HuH-7.5 (cell line): Measurements from ENCODE around the gene MYL10.
"Not testable (repeated sequence)": the region's sequence is repeated elsewhere in the genome, so short reads cannot be mapped to it uniquely, and the experiment has no call there.

Source experiments
- DNase-seq: peaks from one replicate; pipeline ENCODE4 v3.0.0; 2011; ENCODE audit warnings: low spot score

MYL10 gene

DNA sequence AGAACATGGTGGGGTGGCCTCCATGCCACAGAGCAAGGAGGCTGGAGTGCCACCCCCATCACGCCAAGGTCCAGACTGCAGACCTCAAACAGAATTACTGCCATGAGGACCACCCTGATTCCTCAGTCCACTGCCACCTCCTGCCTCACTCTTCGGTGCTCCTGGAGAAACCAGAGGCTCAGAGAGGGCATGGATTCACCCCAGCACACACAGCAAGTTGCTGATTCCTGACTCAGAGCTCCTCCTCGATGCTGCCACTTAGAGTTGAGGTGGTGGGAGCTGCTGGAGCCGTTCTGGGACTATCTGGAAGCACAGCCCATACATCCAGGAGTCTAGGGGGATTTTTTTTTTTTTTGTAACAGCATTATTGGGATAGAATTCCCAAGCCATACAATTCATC, 22.0 kb upstream of the MYL10 start:
- DNase-seq = no peak

DNA sequence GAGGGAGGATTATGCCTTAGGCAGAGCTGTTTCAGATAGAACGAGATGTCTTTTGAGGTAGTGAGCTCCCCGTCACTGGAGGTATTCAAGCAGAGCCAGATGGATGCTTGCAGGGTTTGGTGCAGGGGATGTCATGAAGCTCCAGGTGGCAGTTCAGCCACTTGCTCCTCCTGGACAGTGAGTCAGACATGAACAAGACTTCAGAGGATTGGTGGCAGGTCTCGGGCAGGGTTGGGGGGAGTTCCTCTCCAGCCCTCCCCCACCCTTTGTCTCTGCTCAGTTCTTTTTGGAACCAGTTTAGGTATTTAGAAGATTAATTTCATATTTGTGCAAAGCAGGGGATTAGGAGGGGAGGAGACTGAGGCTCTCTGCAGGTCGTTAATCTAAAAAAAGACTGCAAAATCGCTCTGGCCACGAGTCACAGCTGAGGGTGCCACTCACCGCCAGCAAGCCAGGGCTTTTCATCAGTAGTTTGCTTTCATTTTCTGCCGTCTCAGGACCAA, 21.5 kb upstream of the MYL10 start:
- no peak for DNase-seq

DNA sequence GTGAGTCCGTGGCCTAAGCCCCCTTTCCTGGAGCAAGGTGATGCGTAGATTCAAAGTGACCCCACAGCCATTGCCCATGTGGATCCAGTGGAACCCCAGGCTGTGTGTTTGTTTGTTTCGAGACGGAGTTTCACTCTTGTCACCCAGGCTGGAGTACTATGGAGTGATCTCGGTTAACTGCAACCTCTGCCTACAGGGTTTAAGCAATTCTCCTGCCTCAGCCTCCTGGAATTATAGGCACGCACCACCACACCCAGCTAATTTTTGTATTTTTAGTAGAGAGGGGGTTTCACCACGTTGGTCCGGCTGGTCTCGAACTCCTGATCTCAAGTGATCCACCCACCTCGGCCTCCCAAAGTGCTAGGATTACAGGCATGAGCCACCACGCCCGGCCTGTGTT, 18.8 kb upstream of the MYL10 start:
- not testable (repeated sequence) for DNase-seq

DNA sequence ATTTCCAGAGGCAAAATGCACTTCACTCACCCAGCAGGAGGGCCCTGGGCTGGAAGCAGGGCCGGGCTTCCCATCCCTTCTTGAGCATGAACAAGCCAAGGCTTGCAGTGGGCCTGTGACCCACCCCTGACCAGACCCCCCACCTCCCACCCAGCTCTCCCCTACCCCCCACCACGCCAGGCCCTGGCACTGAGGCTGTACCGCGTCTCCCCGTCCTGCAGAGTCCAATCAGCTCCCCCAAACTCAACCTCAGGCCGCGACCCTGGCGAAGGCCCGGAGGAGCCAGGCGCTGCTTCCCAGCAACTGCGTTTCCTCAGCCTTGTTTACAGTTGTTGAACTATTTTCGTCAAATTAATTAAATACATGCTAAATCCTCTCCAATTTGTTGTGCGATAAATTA, 16.9 kb upstream of the MYL10 start:
- no peak for DNase-seq

DNA sequence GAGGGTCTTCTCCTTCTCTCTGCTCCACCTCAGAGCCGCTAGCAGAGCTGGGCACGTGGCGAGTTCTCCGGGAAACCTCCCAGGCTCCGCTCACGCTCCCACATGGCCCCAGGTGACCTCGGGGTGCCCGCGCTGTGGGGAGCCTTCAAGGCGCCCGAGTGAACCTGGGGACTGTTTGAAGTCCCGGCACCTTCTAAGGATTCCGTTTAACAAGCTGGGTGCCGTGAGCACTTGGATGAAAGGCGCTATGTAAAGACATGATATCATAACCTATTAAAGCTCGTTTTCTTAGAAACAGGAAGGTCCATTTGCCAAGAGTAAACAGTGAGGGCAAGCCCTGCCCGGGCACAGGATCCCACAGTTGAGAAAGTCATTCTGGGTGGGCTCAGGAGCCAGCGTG, 15.8 kb upstream of the MYL10 start:
- DNase-seq = no peak

DNA sequence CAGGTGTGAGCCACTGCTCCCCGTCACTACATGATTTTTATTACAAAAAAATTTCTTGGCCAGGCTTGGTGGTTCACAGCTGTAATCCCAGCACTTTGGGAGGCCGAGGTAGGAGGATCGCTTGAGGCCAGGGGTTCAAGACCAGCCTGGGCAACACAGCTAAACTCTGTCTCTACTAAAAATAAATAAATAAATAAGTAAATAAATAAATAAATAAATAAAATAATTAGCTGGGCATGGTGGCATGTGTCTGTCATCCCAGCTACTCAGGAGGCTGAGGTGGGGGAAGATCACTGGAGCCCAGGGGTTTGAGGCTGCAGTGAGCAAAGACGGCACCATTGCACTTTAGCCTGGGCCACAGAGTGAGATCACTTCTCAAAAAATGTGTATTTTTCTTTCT, 10.0 kb upstream of the MYL10 start:
- DNase-seq = not testable (repeated sequence)

DNA sequence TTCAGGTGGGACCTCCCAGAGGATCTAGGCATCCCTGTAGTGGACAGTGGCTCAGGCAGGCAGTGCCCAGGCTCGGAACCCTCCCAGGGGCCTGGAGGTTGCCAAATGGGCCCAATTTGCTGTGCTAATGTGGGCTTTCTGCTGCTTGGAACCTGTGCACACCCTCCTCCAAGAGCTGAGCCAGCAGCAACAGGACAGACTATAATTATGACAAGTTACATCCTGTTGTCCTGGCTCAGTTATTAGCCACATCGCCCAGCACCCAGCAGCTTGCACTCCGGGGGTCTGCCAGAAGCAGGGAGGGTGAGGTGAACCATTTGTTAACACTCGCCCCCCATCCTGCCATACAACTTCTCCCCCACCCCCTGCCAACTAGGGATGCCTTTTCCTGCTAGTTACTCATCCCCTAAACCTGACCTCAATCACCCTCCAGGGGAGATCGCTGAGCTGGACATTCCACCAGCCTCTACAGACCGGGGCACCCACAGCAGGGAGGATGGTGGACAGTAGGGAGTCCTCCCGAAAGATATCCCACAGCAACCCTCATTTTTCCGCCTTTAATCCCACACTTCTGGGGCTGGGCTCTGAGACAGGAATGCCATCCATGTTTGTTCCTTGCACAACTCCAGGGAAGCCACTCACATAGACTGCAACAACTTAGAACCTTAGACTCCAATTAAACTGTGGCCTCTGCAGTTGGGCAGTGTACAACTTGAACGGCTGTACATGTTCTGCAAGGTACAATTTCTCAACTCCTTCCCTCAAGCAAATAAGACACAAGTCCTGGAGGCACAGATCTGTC, 7.9 kb upstream of the MYL10 start:
- DNase-seq = no peak

DNA sequence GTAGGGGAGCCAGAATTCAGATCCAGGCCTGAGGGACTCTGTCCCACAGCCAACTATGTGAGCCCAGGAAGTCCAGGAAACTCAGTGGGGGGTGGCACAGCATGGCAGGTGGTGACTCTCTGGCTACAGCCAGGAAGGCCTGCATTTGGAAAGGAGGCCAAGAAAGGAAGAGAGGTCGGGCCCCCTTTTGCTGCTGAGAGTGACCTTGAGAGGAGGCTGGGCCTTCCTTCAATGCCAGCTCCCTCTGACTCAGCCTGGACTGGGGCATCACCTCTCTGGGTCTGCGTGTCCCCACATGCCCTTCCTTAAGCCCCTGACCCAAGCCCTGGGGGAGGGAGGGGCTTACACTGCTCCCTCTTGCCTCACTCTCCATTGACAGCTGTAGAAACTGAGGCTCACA, 6.4 kb upstream of the MYL10 start:
- DNase-seq = no peak

DNA sequence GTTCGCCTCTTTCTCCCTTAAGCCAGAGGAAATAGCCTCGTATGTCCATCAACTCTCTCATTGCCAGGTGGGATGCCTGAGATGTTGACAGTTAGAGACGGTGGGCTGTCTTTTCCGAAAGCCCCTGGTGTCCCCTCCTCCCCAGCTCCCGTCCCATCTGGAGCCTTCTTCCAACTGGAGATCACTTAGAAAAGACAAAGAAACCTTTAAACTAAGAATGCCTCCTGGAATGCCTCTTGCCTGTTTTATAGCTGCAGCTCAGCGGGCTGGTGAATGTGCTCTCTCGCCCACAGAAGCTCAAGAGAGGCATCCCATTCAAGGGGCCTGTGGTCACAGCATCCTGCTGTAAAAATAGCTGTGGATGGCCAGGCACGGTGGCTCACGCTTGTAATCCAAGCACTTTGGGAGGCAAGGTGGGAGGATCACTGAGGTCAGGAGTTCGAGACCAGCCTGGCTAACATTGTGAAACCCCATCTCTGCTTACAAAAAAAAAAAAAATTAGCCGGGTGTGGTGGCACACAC, 5.2 kb upstream of the MYL10 start:
- DNase-seq = no peak

DNA sequence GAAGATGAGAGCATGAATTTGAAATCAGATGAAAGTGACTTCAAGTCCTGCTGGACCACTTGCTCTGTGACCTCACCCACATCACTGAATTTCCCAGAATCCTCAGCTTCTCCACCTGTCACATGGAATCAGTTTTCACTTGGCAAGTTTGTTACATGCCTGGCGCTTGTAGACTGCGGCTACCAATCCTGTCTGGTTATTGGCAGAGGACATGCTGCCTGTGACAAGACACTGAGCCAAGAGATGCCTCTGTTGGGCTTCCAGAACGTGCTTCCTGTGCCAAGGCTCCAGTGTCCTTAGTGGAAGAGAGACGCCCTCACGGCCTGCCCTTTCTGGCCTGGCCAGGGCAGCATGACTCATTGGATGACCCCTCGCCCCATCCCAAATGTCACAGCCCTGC, 4.4 kb upstream of the MYL10 start:
- no peak for DNase-seq

DNA sequence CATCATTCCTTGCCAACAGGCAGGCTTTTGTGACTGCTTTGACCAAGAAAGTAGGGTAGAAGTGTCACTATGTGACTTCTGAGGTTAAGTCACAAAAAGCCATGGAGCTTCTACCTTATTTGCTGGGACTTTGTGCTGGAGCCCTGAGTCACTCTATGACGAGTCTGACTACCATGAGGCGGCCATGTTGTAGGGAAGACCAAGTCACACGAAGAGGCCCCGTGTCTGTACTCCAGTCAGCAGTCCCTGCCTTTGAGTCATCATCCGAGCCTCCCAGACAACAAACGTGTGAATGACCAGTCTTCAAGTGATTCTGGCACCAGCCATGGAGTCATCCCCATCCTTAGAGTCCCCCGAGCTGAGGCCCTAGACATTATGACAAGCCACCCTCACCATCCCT, 3.5 kb upstream of the MYL10 start:
- DNase-seq = no peak

DNA sequence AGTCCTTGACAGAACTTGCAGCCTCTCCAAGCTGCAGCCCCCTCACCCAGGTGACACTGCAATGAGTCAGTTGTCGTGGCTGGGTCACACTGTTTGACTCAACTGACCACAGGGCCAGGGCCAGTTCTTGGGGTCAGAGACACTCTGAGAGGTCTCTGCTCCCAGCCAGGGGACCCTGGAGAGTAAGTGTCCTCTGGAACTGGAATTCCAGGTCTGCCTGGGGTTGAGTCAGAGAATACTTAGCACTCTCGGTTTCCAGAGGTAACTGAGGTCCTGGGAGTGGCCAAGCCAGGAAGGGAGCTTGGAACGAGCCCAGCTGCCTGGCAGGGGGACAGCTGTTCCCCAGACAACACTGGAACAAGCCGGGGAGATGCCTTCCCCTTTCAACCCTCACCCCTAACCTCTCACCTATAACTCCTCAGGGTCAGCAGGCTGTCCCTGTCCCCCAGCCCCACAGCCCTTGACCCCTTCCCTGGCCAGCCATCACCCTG, 2.2 kb upstream of the MYL10 start:
- DNase-seq = no peak

DNA sequence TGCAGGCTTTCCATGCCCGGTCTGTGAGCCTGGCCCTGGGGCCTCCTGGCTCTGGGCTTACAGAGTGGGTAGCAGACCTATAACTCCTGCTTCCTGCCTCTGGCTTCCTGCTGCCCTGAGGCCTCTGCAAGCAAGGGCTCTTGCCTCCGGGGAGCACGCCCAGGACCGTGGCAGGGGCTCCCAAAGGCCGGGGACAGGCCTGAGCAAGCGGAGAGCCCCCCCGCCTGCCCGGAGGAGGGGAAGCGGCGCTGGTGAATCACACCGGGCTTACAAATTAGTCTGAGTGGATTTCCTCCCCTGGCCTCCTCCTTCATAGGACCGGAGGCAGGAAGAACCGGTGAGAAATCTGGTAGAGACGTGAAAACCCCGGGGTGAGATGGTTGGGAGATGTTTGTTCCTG, 1.5 kb upstream of the MYL10 start:
- no peak for DNase-seq

DNA sequence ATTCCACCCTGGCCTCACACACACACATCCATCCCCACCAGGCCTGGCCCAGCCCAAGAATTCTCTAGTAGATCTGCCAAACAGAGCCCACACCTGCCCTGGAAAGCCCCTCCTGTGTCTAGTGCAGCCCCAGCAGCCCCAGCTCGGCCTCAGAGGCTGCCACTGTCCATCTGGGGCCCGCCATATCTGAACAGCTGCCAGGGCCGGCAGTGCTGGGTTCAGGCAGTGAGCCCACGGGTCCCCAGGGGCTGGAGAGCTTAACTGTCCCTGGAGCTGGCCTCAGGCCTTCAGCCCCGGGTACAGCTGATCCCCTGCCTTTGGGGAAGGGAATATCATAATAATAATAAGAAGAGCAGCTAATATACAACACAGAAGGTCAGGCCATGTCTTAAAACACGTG, 574 bp downstream of the MYL10 start:
- DNase-seq = no peak

DNA sequence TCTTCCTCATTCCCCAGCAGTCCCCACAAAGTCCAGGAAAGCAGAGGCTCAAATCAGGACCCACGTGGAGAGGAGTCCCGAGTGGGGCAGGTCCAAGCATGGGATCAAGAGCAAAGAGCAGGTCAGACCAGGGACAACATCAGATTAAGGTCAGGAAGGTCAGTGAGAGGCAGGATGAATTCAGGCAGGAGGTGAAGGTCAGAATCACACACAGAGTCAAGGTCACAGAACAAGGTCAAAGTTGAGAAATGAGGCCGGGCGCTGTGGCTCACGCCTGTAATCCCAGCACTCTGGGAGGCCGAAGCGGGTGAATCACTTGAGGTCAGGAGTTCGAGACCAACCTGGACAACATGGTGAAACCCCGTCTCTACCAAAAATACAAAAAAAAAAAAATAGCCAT, 2.3 kb downstream of the MYL10 start:
- DNase-seq = no peak

DNA sequence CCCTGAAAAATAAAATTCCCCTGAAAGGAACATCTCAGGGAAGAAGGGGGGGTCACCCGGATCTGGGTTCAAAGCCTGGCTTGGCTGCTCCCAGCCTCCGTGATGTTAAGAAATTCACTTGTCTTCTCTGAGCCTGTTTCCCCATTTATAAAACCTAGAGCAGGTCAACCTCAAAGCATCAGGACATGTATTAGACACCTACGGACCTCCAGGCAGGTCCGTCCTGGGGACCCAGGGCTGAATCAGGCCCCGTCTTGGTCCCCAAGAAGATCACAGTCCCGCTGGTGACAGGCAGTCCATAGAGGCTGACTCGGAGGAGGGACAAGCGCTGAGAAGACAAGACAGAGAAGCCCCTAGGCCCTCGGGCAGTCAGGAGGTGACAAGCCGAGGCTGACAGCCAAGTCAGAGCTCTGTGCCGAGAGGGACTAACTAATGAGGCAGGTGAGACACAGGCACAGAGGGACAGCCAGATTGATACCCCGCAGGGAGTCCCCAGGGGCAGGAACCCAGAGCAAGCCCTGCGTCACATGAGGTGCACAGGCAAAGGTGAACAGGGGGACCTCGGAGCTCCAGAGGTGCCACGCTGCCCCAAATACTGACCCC, 2.9 kb downstream of the MYL10 start:
- DNase-seq = no peak

DNA sequence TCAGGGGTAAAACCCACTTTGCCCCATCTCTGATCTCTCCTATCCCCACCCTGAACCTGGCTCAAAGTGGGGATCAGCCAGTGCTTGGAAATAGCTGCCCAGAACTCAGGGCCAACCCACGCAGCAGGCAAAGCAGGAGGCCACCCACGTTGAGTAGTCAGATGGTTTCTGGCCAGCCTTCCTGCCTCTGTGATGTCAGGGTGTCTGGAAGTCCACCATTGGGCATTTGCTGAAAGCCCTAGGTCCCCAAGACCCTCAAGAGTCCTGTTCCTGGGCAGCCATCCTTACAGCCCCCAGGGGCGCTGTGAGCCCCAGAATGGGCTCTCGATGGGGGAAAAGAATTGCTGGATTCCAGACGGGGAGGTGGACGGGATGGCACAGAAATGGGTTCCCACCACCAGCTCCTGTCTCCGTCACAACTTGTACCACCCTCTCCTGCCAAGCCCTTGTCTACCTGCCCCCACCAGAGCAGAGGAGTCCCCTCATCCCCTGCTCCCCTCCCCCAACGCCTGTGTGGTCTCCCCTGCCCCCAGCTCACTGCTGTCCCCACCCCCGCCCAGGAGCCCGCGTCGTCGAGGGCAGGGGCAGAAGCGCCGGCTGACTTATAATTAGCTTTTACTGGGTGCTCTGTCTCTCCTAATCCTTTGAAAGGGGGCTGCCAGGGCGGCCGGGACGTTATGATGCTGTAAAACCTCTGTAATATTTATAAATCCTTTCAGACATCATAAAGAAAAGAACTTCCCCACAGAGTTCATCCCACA, 3.9 kb downstream of the MYL10 start:
- no peak for DNase-seq

DNA sequence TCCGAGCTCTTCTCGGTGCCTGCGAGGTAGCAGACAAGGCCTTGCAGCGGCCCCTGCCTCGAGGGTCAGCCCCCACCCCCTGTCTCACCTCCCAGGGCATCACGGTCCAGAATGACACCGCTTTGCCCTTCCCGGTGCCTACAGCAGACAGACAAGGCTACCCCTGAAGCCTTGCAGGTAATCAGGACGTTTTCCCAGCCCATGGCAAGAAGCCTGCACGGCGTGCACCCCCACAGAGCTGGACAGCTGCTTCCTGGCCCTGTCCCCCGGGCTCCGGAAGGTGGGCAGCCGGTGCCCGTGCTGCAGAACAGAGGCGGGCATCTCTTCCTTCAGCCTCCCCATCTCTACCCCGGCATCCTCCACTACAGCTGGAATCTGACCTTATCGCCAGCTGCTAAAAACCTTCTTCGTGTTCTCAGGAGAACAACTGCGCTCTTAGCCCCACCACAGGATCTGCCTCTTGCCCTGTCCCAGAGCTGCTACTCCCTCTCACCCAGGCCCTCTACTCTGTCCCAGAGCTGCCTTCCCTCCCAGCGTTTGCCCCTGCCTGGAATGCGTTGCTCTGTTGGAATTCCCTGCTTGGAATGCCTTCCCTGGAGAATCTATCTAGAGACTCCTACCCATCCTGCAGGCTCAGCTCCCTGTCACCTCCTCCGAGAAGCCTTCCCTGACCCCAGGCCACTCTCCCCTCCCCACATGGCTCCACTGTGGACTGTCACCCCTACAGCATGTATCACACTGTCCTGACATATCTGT, 4.7 kb downstream of the MYL10 start:
- DNase-seq = no peak

DNA sequence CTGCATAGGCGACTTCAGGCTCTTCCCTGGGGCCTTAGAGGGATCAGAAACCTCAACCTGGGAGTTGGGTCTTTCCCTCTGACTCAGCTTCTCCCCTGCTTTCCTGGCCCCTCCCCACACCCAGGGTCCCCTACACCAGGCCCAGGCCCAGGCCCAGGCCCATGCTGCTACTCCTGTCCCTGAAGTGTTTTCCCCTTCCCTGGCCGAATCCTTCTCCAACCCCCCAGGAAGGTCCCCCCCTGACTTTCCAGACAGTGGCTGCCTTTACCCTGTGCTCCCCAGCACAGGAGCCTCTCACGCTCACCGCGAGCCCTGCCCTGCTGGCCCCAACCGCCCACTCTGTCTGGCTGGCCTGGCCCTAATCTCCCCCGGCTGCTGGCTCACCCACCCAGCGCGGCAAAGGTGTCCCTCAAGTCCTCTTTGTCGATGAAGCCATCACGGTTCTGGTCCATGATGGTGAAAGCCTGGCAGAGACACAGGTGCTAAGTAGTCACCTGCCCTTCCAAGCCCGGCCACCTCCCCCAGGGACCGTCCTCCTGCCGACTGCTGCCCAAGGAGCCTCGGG, 6.4 kb downstream of the MYL10 start:
- DNase-seq = no peak

DNA sequence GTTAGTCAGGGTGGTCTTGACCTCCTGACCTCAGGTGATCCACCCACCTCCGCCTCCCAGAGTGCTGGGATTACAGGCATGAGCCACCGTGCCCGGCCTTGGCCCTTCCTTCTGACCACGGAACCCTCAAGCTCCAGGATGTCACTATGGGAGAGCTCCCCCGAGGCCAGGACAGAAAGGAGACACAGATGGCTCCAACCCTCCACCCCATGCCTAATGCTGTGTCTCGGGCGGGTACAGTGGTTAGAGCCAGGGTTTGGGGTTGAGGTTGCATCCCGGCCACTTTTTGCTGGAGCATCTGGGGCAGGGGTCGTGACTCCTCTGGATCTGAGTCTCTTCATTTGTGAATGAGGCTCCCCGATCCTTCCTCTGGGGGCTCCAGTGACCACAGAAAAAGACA, 8.1 kb downstream of the MYL10 start:
- no peak for DNase-seq

DNA sequence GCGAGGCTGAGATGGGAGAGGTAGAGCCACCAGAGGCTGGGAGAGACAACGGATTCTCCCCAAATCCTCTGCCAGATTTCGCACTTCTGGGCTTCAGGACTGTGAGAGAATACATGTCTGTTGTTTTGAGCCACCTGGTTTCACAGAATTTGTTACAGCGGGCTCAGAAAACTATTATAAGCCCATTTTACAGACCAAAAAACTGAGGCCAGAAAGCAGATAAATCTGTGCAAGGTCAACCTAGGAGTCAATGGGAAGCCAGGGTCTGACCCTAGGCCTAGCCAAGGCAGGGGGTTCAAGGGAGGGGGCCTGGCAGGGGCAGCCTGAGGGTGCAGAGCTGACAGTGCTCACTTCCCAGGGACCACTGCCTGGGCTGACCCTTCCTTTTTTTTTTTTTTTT, 8.7 kb downstream of the MYL10 start:
- DNase-seq = no peak

DNA sequence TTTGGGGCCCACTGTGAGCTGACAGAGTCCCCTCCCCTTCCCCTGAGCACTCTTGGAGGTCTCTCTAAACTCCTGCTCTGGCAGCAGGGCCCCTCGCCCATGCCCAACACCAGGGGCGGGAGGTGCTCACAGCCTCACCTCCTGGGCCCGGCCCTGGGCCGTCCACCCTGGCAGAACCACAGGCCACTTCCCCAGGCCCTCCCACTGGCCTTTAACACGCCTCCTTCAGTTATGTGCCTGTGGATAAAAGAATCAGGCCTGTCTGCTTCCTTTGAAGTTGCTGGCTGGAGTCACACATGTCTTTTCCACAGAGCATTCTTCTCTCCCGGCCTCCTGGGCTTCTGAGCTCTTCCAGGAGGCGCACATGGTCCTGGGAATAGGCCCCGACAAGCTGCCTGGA, 10.2 kb downstream of the MYL10 start:
- DNase-seq = no peak
